HEK293 (cell line): ENCODE results near the gene CHRNA7.
"Not testable (repeated sequence)": the region's sequence is repeated elsewhere in the genome, so short reads cannot be mapped to it uniquely, and the experiment has no call there.

ENCODE experiments used
- CTCF ChIA-PET: fragments of 350-600 bp; formaldehyde crosslinking; extraction: SDS; loops from one replicate; lab custom pipeline; 2021; ENCODE audit warnings: antibody characterized with exemption; lab: Yijun Ruan, JAX
- POLR2A ChIA-PET: fragments of 300-600 bp; formaldehyde crosslinking; extraction: SDS; loops from one replicate; lab custom pipeline; 2020; ENCODE audit warnings: antibody characterized with exemption, inconsistent platforms; lab: Yijun Ruan, JAX
- H3K27ac ChIP-seq: fragments of 200-500 bp; sonication (Bioruptor generic); 2 replicates; pipeline ENCODE4 v1.5.1; 2014; ENCODE audit warnings: low read depth, low read length, control low read depth, inconsistent platforms; ENCODE audit errors: extremely low read depth
- H3K36me3 ChIP-seq, 2 experiments: fragments of 200-500 bp in 1 of 2; sonication (Bioruptor generic) in 1 of 2; 1 replicate in 1 of 2; 2 replicates in 1 of 2; pipeline ENCODE4 v1.5.1; 2014 to 2017; ENCODE audit warnings: inconsistent platforms in 2 of 2, low read length in 2 of 2; ENCODE audit not compliant: control insufficient read depth in 2 of 2, insufficient read depth in 1 of 2
- H3K4me1 ChIP-seq: fragments of 200-500 bp; sonication (Bioruptor generic); 2 replicates; pipeline ENCODE4 v1.5.1; 2014; ENCODE audit warnings: mild to moderate bottlenecking, low read length, inconsistent platforms; ENCODE audit not compliant: control insufficient read depth, insufficient read depth
- H3K4me3 ChIP-seq: 2 replicates; pipeline ENCODE4 v1.5.1; 2011; ENCODE audit warnings: low read depth, mild to moderate bottlenecking, control low read depth, low read length, moderate library complexity
- H3K9me3 ChIP-seq: fragments of 200-500 bp; sonication (Bioruptor generic); 2 replicates; pipeline ENCODE4 v1.5.1; 2014; ENCODE audit warnings: low read depth, low read length, inconsistent platforms; ENCODE audit not compliant: control insufficient read depth, insufficient read depth
- MEIS1 ChIP-seq: sonication (generic); formaldehyde crosslinking; IDR thresholded peaks from 2 replicates; pipeline ENCODE4 v1.8.1; 2022; ENCODE audit warnings: missing genetic modification reagents, mild to moderate bottlenecking, borderline replicate concordance
- REPIN1 ChIP-seq: fragments of 450-650 bp; formaldehyde crosslinking; IDR thresholded peaks from 2 replicates; pipeline ENCODE4 v1.5.1; 2017; ENCODE audit warnings: missing biosample characterization, missing genetic modification characterization, low read depth
- ZBTB7A ChIP-seq: fragments of 450-650 bp; formaldehyde crosslinking; IDR thresholded peaks from 2 replicates; pipeline ENCODE4 v1.5.1; 2016; ENCODE audit warnings: low read depth, missing biosample characterization, missing genetic modification characterization
- ZFHX2 ChIP-seq: fragments of 450-650 bp; formaldehyde crosslinking; conservative IDR thresholded peaks from 2 replicates; pipeline ENCODE4 v1.5.1; 2016; ENCODE audit warnings: missing biosample characterization, missing genetic modification characterization
- ZFP69B ChIP-seq: fragments of 450-650 bp; formaldehyde crosslinking; IDR thresholded peaks from 2 replicates; pipeline ENCODE4 v1.5.1; 2016; ENCODE audit warnings: missing biosample characterization, missing genetic modification characterization
- ZNF175 ChIP-seq: fragments of 450-650 bp; formaldehyde crosslinking; IDR thresholded peaks from 2 replicates; pipeline ENCODE4 v1.5.1; 2016; ENCODE audit warnings: missing biosample characterization, missing genetic modification characterization
- ZNF19 ChIP-seq: fragments of 450-650 bp; formaldehyde crosslinking; IDR thresholded peaks from 2 replicates; pipeline ENCODE4; 2016; ENCODE audit warnings: missing biosample characterization, missing genetic modification characterization, low read depth
- ZNF341 ChIP-seq: fragments of 450-650 bp; formaldehyde crosslinking; IDR thresholded peaks from 2 replicates; pipeline ENCODE4; 2016; ENCODE audit warnings: low read depth, missing biosample characterization, missing genetic modification characterization
- ZNF585B ChIP-seq: fragments of 450-650 bp; formaldehyde crosslinking; IDR thresholded peaks from 2 replicates; pipeline ENCODE4 v1.5.1; 2016; ENCODE audit warnings: missing biosample characterization, missing genetic modification characterization
- TF ChIP-seq, protein P1 (sequence below): fragments of 450-650 bp; formaldehyde crosslinking; IDR thresholded peaks from 2 replicates; pipeline ENCODE4 v1.5.1; 2016; ENCODE audit warnings: missing biosample characterization, missing genetic modification characterization
- TF ChIP-seq, protein P2 (sequence below): fragments of 450-650 bp; formaldehyde crosslinking; IDR thresholded peaks from 2 replicates; pipeline ENCODE4 v1.5.1; 2017; ENCODE audit warnings: missing biosample characterization, missing genetic modification characterization
- TF ChIP-seq, protein P3 (sequence below): fragments of 450-650 bp; formaldehyde crosslinking; IDR thresholded peaks from 2 replicates; pipeline ENCODE4 v1.5.1; 2016; ENCODE audit warnings: missing biosample characterization, missing genetic modification characterization

Gene CHRNA7

DNA sequence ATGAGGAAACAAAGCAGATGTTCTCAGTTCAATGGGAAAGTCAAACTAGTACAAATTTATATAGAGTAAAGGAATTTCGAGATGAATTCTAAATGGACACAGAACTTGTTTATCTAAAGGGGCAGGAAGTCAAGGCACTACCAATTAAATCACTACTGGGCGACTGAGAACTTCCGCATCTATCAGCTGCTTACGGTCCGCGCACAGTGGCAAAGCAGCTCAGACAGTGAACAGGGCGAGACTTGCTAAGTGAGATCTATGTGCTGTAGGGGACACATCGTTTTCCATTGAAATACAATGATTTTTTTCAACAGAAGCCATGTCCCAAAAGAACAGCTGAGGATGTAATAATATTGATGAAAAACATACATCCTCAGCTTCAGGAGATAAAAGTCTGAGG, 105.0 kb downstream of the CHRNA7 start:
- Histone ChIP-seq H3K4me1 (no peaks in the 10 kb centered on the region), H3K4me3 (no peak overlapping the region), H3K36me3 (no peaks in the 10 kb centered on the region), H3K27ac (no peak overlapping the region), H3K9me3 (no peaks in the 10 kb centered on the region)
- CTCF ChIA-PET = interaction anchor here (0.8 kb wide), 1 partner anchor 157 kb away, joined by 3 read pairs; no protein-coding TSS in a partner anchor
- TF ChIP-seq ZNF19 (tag by site-specific recombination) = no peak
- TF ChIP-seq ZBTB7A (tag by site-specific recombination) = no peak
- TF ChIP-seq, protein P1, sequence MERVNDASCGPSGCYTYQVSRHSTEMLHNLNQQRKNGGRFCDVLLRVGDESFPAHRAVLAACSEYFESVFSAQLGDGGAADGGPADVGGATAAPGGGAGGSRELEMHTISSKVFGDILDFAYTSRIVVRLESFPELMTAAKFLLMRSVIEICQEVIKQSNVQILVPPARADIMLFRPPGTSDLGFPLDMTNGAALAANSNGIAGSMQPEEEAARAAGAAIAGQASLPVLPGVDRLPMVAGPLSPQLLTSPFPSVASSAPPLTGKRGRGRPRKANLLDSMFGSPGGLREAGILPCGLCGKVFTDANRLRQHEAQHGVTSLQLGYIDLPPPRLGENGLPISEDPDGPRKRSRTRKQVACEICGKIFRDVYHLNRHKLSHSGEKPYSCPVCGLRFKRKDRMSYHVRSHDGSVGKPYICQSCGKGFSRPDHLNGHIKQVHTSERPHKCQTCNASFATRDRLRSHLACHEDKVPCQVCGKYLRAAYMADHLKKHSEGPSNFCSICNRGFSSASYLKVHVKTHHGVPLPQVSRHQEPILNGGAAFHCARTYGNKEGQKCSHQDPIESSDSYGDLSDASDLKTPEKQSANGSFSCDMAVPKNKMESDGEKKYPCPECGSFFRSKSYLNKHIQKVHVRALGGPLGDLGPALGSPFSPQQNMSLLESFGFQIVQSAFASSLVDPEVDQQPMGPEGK (tag by site-specific recombination) = no peak
- no peak for TF ChIP-seq REPIN1 (tag by site-specific recombination)
- no peak for TF ChIP-seq ZNF585B (tag by site-specific recombination)
- TF ChIP-seq, protein P2, sequence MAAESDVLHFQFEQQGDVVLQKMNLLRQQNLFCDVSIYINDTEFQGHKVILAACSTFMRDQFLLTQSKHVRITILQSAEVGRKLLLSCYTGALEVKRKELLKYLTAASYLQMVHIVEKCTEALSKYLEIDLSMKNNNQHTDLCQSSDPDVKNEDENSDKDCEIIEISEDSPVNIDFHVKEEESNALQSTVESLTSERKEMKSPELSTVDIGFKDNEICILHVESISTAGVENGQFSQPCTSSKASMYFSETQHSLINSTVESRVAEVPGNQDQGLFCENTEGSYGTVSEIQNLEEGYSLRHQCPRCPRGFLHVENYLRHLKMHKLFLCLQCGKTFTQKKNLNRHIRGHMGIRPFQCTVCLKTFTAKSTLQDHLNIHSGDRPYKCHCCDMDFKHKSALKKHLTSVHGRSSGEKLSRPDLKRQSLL (tag by site-specific recombination) = no peak
- TF ChIP-seq, protein P3, sequence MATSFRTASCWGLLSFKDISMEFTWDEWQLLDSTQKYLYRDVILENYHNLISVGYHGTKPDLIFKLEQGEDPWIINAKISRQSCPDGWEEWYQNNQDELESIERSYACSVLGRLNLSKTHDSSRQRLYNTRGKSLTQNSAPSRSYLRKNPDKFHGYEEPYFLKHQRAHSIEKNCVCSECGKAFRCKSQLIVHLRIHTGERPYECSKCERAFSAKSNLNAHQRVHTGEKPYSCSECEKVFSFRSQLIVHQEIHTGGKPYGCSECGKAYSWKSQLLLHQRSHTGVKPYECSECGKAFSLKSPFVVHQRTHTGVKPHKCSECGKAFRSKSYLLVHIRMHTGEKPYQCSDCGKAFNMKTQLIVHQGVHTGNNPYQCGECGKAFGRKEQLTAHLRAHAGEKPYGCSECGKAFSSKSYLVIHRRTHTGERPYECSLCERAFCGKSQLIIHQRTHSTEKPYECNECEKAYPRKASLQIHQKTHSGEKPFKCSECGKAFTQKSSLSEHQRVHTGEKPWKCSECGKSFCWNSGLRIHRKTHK (tag by site-specific recombination) = no peak
- POLR2A ChIA-PET = no interaction called here

DNA sequence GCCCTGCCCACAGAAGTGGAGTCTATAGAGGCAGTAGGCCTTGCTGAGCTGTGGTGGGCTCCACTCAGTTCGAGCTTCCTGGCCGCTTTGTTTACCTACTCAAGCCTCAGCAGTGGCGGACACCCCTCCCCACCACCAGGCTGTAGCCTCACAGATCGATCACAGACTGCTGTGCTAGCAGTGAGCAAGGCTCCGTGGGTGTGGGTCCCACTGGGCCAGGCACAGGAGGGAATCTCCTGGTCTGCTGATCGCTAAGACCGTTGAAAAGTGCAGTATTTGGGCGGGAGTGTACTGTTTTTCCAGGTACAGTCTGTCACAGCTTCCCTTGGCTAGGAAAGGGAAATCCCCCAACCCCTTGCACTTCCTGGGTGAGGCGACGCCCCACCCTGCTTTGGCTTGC, 115.2 kb downstream of the CHRNA7 start:
- POLR2A ChIA-PET, H3K4me3 ChIP-seq, H3K27ac ChIP-seq, H3K9me3 ChIP-seq, H3K4me1 ChIP-seq, H3K36me3 ChIP-seq, CTCF ChIA-PET: not testable (repeated sequence)

DNA sequence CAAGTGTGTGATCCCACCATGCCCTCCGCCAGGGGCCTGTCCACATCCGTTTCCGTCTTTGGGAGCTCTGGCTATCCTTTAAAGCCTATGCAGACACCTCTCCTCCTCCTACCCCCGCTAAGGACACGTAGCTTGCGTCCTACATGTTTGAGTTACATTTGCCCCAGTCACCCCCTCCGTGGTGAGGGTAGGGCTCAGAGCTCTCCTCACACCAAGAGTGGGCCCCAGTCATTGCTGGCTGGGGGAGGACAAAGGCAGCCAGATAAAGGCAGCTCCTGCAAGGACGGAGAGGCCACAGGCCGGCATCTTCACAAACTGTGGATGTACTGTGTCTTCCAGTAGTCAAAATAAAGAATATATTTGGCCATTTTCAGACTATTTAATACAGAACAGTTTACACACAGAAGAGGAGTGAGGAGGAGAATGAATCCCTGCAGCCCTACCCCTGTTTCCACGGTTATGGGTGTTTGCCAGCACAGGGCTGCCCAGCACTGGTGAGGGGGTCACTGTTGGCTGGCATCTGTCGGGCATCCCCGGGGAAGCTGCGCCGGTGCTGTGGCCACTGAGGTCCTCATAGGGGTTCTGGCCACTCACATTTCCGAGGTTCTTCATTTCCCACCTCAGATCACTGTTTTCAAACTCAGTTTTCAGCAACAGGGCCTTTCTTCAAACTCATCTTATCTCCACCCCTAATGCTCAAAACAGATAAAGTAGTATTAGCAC, 118.7 kb downstream of the CHRNA7 start:
- ChIA-PET POLR2A (no interaction called here), CTCF (interaction anchor here (0.6 kb wide), 1 partner anchor 403 kb away, joined by 3 read pairs; no protein-coding TSS in a partner anchor)
- H3K4me3 ChIP-seq = no peak overlapping the region
- no peaks in the 10 kb centered on the region for H3K4me1 ChIP-seq
- H3K9me3 ChIP-seq = no peaks in the 10 kb centered on the region
- H3K36me3 ChIP-seq = no peaks in the 10 kb centered on the region
- no peak for TF ChIP-seq MEIS1 (CRISPR knock-in tag)
- no peak overlapping the region for H3K27ac ChIP-seq

DNA sequence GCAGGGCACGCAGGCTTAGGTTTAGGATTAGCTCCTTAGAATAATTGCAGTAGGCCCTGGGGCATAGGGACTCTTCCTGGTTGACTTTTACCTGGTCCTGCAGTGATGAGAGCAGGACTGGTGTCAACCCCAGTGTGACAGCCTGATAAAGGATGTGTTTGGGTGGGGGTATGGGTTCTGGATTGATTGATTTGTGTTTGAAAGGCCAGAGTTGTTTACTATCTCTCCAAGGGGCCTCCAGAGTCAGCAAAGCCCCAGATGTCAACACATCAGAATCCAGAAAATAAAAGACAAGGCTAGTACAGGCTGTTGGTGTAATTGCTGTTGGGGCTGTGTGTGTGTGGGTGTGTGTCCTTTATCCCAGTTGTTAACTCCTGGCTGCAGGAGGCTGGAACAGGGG, 122.3 kb downstream of the CHRNA7 start:
- POLR2A ChIA-PET = no interaction called here

DNA sequence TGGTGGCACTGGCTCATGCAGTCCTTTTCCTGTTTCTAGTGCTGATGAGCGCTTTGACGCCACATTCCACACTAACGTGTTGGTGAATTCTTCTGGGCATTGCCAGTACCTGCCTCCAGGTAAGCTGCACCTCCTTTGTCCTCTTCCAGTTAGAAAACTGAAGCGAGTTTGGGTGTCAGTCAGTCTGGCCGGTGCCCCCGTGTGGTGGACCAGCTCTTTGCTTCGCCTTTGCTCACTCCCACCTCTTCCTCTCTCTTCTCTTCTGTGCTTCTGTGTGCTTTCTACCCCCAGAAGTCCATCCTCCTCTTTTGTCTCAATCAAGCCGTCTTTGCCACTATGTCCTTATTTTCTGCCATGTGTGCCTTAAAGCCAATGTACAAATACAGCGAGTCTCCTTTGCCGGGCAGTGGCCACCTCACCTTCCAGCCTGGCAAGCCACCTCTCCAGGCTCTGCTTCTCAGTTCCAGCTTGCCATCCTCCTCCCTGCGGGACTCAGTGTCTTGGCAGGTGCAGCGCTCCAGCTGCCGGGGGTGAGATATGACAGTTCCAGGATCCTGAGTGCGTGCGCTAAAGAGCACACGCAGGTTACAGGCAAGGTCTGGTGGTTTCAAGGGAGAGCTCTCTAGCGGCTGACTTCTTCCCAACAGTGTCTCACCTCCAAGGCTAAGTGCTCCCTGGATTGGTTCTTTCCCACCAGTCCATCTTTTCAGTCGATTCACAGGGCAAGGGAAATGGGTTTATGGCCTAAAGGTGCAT, 123.7 kb downstream of the CHRNA7 start:
- H3K36me3 ChIP-seq, CTCF ChIA-PET: not testable (repeated sequence)

More for the DNA sequence above, 122.3 kb downstream of the CHRNA7 start:
- CTCF ChIA-PET = interaction anchor here (1.0 kb wide), 1 partner anchor 174 kb away, joined by 3 read pairs; no protein-coding TSS in a partner anchor
- Histone ChIP-seq H3K4me1 (no peaks in the 10 kb centered on the region), H3K9me3 (no peaks in the 10 kb centered on the region), H3K27ac (no peak overlapping the region), H3K36me3 (no peaks in the 10 kb centered on the region), H3K4me3 (no peak overlapping the region)
- TF ChIP-seq ZNF175 (tag by site-specific recombination) (no peak), ZNF341 (tag by site-specific recombination) (no peak), ZFP69B (tag by site-specific recombination) (no peak), ZFHX2 (tag by site-specific recombination) (peak; percentile 15; the same call in 1 of the 2 replicates)

DNA sequence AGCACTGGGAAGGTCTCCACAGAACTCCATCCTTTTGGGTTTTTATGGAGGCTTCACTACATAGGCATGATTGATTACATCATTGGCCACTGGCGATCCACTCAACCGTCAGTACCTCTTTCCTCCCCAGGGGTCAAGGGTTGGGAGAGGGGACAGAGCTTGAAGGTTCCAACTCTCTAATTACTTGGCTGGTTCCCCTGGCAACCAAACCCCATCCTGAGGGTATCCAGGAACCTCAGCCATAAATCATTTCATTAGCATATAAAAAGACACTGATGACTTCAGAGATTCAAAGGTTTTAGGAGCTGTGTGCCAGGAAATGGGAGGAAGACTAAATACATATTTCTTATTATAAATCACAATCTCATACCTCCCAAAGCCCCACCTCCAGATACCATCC, 131.8 kb downstream of the CHRNA7 start:
- CTCF ChIA-PET, H3K4me1 ChIP-seq, POLR2A ChIA-PET, H3K4me3 ChIP-seq, H3K36me3 ChIP-seq, H3K9me3 ChIP-seq, H3K27ac ChIP-seq: not testable (repeated sequence)

More for the DNA sequence above, 123.7 kb downstream of the CHRNA7 start:
- POLR2A ChIA-PET, H3K4me3 ChIP-seq, H3K4me1 ChIP-seq, H3K9me3 ChIP-seq, H3K27ac ChIP-seq: not testable (repeated sequence)
